Measurements from ENCODE around the gene PLD4.

DNA sequence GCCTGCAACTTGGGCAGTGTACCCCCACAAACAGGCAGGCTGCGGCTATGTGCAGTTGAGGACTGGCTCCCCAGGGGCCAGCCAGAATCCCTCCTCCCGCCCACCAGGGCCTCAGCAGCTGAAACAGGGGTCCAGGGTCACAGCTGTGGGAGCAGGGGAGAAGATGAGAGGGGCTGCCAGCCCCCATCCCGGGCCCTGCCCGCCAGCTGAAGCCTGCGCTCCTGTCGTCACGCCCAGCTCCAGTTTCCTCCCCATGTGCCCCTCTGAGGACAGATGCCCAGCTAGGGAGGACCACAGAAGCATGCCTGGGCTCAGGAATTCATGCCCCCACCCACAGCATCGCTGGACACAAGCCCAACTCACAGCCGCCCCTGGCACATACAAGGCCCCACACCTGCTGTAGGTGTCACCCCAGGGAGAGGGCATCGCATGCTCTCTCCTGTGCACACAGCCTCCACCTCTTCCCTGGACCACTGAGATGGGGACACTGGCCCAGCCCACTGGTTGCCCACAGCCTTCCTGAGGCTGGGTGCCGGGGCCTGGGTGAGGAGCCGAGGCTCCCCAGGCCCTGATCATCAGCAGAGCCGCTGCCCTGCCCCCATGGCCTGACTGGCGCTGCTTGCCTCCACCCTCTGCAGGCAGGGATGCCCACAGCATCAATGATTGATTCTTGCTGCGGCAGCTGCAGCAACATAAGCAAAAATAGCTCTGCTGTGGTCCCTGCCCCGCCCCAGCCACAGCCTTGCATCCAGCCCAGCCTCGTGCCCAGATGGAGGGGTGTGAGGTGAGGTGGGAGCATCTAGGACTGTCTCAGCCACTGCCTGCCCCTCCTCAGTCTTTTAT, 57.2 kb downstream of the PLD4 start:
- TF ChIP-seq POLR2A (IDR thresholded peaks at IDR 0.05), result no peak
- TF ChIP-seq, protein P1, sequence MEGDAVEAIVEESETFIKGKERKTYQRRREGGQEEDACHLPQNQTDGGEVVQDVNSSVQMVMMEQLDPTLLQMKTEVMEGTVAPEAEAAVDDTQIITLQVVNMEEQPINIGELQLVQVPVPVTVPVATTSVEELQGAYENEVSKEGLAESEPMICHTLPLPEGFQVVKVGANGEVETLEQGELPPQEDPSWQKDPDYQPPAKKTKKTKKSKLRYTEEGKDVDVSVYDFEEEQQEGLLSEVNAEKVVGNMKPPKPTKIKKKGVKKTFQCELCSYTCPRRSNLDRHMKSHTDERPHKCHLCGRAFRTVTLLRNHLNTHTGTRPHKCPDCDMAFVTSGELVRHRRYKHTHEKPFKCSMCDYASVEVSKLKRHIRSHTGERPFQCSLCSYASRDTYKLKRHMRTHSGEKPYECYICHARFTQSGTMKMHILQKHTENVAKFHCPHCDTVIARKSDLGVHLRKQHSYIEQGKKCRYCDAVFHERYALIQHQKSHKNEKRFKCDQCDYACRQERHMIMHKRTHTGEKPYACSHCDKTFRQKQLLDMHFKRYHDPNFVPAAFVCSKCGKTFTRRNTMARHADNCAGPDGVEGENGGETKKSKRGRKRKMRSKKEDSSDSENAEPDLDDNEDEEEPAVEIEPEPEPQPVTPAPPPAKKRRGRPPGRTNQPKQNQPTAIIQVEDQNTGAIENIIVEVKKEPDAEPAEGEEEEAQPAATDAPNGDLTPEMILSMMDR (IDR thresholded peaks at IDR 0.05), result no peak

Measured in gastroesophageal sphincter (tissue), 3 donors.